GM19035 (cell line): Measurements from ENCODE around the gene CD151.

Experiments used
- ATAC-seq: cut with Tn5 transposase; IDR thresholded peaks from one replicate; pipeline ENCODE4 v1.9.1; 2021; ENCODE audit not compliant: unreplicated experiment

CD151 gene

GRCh38 chr11:796565-797295 is 36.0 kb upstream of the CD151 start:
- no peak for ATAC-seq

DNA sequence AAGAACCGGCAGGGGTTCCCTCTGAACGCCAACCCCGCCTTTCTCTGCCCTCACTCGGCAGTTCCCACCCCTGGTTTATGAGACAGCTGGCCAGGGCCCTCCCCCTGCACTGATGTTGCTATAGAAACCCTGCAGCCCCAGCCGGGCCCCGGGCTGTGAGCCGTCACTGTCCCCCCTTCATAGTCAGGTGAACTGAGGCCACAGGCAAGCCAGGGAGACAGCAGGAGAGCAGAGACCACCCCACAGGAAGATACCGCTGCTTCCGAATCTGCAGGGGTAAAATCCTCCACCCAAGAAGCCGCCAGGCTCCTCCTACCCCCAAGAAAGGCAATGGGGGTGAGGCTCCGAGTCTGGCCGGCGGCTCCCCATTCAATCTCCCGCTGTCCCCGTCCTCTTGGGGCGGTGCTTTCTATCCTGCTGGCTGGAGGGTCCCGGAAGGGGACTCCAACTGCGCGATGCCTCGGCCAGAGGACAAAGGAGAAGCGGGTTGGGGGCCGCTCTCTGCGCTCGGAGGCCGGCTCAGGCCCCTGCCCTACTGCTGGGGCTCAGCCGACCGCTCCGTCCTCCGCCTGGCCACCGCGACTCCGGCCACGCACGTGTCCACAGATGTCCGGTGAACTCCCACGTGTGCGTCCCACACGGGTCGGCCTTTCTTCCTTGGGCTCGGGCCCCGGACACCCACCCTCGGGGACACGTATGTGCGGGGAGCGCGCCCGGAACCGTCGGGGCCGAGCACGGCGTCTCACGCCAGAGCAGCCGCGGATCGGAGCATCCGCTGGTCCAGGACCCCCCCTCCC is 35.3 kb upstream of the CD151 start:
- ATAC-seq, result peak; percentile 49

- ATAC-seq, result peak; percentile 59
These were observed 34.5 kb upstream of the CD151 start, which contains the start of gene SLC25A22 for GRCh38 chr11:798093-798713. TSS of gene SLC25A22 (minus strand) at chr11:798281. CDS start at chr11:795006, 3,275 bp downstream.

GRCh38 chr11:799641-800316 is 33.0 kb upstream of the CD151 start:
- no peak for ATAC-seq

DNA sequence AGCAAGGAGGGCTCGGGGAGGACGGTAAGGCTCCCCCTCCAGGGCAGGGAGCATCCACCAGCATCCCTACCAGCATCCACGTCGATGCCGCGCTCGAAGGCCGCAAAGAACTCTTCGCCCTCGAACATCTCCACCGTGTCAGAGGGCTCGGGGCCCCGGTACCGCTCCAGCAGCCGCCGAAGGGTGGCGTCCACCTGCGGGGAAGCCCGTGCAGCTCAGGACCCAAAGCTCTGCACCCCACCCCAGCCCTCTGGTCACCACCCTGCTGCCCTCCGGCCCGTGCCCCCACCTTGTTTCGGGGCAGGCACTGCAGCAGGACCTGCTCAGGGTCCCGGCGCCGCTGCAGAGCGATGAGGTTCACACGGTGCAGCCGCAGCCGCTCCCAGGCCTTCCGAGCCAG is 32.3 kb upstream of the CD151 start:
- no peak for ATAC-seq

DNA sequence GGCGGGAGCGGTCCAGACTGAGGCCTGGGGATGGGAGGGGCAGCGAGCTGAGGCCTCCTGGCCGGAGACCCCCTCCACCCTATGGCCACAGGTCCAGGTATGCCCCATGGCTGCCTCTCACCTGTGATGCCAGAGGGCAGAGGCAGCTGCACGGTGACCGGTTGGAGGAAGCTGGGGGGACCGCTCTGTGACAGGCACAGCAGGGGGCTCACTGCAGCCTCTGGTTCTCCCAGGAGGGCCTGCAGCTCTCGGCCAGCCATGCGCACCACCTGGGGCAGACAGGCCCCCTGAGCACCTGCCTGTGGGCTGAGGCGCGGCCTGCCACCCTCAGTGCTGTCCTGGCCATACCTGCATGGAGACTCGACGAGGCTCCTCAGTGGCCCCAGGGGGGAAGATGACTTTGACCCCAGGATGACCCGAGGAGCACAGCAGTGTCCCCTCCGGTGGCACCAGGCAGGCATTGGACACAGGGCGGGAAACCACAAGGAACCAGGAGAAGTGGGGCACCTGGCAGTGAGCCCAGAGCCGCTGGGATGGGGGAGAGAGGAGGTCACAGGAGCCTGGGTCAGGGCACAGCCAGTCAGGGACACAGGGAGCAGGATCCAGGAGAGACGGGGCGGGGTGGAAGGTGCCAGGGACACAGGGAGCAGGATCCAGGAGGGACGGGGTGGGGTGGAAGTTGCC is 31.5 kb upstream of the CD151 start:
- ATAC-seq, result no peak

DNA sequence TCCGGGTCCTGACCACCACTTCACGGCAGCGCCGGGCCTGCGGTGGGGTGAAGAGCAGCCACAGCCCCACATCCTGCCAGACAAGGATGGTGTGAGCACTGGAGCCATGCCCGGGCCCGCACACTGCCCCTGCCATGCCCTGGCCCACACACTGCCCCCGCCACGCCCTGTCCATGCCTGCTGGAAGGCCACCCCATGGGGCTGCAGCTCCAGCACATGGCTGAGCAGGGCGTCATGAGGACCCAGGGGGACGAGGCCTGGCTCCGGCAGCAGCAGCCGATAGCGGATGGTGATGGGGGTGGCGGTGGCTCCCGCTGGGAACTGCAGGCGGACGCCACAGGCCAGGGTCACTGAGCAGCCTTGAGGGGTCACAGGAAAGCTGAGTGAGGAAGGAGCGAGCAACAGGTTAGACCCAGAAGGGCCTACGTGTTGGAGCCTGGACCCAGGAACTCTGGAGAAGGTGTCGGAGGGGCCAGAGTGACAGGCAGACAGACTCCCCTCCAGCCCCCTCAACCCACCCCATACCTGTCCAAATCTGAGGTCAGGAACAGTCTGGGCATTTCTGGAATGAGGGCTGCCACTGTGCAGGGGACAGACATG is 30.6 kb upstream of the CD151 start:
- no peak for ATAC-seq

DNA sequence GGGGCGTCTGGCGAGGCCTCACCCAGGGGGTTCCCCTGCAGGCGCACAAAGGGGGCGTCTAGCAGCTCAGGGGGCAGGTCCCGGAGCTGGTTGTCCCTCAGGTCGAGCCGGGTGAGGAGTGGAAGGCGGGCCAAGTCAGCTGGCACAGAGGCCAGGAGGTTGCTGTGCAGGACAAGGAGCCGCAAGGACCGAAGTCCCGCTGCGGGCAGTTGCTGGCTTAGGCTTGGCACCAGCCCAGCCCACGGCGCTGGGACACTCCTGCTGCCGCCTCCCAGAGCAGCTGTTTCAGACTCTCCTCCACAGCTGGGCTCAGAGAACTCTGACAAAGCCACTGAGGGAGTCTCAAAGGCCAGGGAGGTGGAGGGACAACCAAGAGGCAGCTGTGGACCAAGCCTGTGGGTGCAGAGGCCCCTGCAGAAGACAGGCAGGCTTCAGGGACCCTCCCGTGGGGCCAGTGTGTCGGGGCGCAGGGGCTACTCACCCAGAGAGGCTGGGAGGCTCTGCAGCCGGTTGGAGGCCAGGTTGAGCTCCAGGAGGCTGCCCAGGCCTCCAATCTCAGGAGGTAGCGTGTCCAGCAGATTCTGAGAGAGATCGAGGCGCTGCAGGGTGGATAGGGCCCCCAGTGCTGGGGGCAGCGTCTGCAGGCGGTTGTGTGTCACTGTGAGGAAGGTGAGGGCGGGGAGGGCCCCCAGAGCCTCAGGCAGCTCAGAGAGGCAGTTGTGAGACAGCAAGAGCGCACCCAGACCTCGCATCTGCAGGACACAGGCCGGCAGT is 29.9 kb upstream of the CD151 start:
- ATAC-seq, result no peak

DNA sequence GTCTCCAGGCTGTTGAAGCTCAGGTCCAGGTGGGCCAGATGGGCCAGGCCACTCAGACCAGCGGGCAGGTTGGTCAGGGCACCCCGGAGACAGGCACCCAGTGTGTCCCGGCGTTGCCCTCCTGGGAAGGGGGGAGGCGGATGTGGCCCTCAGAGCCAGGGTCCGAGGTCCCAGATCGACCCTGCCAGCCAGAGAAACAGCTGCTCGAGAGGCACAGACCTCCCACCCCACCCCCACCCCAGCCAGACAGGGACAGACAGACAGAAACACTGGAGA is 29.3 kb upstream of the CD151 start:
- no peak for ATAC-seq

DNA sequence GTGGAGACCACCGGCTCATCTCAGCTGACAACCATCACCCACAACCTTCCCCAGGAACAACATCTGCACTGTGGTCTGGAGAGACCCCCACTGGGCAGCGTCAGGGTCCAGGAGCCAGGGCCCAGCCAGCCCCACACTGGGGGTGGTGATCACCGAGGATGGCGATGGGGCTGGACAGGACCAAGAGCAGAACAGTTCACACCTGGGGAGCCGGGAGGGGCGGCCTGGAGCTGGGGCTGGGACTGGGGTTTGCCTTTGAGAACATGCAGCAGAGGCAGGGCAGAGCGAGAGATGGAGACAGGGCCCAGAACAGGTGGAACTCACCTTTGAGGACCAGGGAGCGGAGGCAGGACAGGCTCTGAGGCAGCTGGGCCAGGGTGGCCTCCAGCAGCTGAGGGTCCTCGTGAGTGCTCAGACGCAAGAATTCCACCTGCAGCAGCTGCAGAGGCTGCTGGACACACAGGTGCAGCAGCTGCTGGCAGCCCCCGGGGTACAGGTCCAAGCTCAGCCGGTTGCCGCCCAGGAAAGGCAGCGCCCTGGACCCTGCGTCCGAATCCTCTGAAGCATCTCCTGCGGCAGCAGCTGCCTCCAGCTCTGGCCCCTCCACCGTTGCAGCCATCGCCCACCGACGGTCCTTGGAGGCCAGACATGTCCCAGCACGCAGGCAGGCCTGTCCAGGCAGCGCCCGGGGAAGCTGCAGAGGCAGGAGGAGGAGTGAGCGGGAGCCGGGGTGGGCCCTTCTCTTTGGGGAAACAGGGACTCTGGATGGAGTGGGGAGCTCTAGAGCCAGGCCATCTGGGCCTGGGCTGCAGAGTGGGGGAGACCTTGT is 28.8 kb upstream of the CD151 start:
- no peak for ATAC-seq

- ATAC-seq, result no peak
These were observed 28.2 kb upstream of the CD151 start for GRCh38 chr11:804599-804964.

DNA sequence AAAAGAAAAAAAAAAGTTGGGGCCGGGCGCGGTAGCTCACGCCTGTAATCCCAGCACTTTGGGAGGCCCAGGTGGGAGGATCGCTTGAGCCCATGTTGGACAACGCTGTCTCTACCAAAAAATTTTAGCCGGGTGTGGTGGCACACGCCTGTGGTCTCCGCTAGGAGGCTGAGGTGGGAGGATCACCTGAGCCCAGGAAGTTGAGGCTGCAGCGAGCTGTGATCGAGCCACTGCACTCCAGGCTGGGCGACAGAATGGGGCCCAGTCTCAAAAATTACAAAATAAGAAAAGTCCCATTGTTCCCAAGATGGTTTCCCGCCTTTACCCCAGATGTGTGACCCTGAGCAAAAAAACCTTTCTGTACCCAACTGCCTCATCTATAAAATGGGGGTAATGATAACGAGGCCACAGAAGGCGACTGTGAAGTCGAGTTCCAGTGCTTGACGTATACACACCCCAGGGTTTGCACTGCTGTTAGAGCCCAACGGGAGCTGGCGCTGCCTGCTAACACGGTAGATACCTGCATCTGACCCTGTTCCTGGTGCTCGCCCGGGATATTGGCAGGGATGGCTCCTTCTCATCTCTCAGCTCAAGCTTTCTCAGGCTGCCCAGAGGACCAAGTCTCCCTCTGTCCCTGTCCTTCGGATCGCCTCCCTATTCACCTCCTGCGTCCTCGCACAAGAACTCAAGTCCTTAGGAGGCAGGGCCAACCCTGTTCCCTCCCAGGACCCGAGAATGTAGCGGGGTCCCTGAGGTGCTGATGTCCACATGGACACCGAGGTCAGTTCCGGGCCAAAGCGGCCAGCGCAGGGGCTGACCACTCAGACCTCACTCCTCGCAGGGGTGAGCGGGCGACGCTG is 24.1 kb upstream of the CD151 start:
- ATAC-seq, result no peak

DNA sequence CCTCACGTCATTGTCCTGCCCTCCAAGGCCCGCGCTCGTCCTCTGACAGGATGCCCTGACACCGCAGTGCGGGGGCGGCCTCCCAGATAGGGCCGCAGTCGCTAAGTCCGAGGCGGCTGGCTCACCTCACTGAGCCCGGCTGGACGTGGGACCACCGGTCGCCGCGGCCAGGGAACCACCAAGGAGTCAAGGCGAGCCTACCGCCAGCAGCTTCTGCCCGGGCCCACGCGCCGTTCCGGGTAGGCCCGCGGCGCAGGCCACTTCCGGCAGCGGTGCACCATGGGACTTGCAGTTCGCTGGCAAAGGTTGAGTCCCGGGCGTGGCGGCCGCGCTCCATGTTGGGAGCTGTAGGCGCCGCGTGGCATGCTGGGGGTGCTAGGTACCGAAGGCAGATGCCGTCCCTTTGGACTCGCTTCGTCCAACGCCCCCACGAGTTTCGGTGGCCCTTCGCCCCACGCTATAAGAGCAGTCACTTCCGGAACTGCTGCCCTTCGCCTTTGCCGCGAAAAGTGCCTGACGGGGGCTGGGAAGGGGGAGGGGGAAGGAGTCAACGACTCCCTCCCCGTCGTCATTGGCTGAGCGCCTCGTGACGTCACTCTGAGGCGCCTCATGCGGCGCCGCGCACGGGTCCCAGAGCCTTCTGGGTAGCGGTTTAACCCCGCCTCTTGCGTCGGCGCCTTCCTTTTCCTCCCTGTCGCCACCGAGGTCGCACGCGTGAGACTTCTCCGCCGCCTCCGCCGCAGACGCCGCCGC is 23.3 kb upstream of the CD151 start, which contains the start of gene RPLP2:
Gene RPLP2, plus strand, starts transcription at position 681 of the 753 bp plus-strand sequence. CDS start 268 bp downstream, outside the sequence.
- ATAC-seq, result peak; percentile 70

DNA sequence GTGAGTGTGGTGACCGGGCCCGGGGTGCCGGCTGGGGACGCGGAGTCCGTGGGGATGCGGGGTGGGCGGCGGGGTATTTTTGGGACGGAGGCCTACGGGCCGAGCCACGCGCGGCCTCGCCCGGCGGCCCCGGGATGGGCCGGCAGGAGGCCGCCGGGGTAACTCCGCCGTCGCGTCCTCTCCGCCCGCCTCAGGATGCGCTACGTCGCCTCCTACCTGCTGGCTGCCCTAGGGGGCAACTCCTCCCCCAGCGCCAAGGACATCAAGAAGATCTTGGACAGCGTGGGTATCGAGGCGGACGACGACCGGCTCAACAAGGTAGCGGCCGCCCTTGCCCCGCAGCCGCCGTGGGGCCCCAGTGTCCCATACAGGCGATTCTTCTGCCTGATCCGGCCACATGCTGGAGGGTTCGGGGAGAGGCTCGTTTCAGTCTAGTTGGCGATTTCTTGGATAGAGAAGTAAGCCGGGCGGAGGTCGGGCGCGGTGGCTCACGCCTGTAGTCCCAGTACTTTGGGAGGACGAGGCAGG is 22.6 kb upstream of the CD151 start:
- ATAC-seq, result no peak

GRCh38 chr11:811446-812245 is 21.1 kb upstream of the CD151 start:
- ATAC-seq, result no peak

DNA sequence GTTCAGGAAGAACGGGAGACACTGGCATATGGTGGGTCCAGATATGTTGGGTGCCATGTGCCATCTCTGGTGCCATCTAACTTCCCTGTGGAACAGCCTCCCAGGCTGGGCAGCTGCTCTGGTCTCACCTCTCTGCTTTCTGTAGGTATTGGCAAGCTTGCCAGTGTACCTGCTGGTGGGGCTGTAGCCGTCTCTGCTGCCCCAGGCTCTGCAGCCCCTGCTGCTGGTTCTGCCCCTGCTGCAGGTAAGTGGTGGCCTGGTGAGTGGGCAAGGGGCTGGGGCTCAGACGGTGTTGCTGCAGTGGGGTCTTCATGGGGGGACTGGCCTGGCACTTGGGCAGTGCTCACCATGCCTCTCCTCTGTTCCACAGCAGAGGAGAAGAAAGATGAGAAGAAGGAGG is 20.4 kb upstream of the CD151 start:
- no peak for ATAC-seq
